Skeletal muscle satellite cell (primary cell): ENCODE measurements around the gene EIF5AL1.
"Not testable (repeated sequence)": the region's sequence is repeated elsewhere in the genome, so short reads cannot be mapped to it uniquely, and the experiment has no call there.

Experiments
- H3K27me3 ChIP-seq: 2 replicates; pipeline ENCODE4 v1.7.0; 2013; ENCODE audit warnings: low read length; ENCODE audit not compliant: control insufficient read depth, insufficient read depth
- H3K36me3 ChIP-seq: 2 replicates; pipeline ENCODE4 v1.7.0; 2013; ENCODE audit warnings: mild to moderate bottlenecking, control low read depth, low read length; ENCODE audit not compliant: insufficient read depth
- H3K4me1 ChIP-seq: 2 replicates; pipeline ENCODE4 v1.7.0; 2013; ENCODE audit warnings: low read length; ENCODE audit not compliant: control insufficient read depth, insufficient read depth
- H3K4me2 ChIP-seq: 2 replicates; pipeline ENCODE4 v1.7.0; 2013; ENCODE audit warnings: mild to moderate bottlenecking, low read length
- H3K4me3 ChIP-seq: 2 replicates; pipeline ENCODE4 v1.7.0; 2013; ENCODE audit warnings: low read length
- H3K9ac ChIP-seq: 2 replicates; pipeline ENCODE4 v1.7.0; 2013; ENCODE audit warnings: mild to moderate bottlenecking, low read depth, low read length, moderate library complexity
- H3K9me3 ChIP-seq: replicated peaks from 2 replicates; pipeline ENCODE4 v1.7.0; 2013; ENCODE audit warnings: mild to moderate bottlenecking, control low read depth, low read length

Gene EIF5AL1

DNA sequence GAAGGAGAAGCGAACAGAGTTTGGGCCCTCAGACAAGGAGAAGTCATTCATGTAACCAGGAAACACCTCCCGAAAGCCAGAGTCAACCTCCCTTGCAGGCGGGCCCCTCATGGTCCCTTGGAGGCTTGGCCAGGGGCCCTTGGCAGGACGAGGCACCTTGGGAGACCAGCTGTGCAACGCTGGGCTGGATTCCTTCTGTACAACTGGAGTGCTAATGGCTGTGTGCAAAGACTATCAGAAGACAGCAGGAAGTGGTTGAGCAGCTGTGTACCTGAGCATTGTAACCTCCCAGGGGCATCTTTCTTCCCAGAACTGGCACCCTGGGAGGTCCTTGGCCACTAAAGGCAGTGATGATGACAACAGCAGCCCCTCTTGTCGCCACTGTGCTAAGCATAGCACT lies 9.4 kb downstream of the EIF5AL1 start:
- not testable (repeated sequence) for H3K9ac ChIP-seq, H3K36me3 ChIP-seq, H3K4me3 ChIP-seq, H3K4me1 ChIP-seq, H3K9me3 ChIP-seq, H3K4me2 ChIP-seq, H3K27me3 ChIP-seq

DNA sequence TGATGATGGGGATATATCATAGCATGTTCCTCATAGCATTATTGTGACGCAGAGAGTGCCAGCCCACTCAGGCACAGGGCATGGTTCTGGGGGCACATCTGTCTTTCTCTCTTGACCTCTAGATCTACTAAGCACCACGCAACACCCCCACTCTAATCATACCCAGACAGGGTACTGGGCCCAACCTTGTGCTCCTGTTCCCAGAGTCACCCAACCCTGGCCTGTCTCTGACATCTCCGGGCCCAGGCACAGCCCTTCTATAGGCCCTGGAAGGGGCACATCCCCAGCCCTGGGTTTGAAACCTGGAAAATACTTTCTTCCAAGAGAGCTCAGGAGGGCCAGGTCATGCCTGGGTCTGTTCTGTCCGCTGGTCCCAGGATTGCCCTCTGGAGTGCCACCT lies 10.1 kb downstream of the EIF5AL1 start:
- not testable (repeated sequence) for H3K36me3 ChIP-seq, H3K4me1 ChIP-seq, H3K9me3 ChIP-seq, H3K4me3 ChIP-seq, H3K27me3 ChIP-seq, H3K4me2 ChIP-seq, H3K9ac ChIP-seq

DNA sequence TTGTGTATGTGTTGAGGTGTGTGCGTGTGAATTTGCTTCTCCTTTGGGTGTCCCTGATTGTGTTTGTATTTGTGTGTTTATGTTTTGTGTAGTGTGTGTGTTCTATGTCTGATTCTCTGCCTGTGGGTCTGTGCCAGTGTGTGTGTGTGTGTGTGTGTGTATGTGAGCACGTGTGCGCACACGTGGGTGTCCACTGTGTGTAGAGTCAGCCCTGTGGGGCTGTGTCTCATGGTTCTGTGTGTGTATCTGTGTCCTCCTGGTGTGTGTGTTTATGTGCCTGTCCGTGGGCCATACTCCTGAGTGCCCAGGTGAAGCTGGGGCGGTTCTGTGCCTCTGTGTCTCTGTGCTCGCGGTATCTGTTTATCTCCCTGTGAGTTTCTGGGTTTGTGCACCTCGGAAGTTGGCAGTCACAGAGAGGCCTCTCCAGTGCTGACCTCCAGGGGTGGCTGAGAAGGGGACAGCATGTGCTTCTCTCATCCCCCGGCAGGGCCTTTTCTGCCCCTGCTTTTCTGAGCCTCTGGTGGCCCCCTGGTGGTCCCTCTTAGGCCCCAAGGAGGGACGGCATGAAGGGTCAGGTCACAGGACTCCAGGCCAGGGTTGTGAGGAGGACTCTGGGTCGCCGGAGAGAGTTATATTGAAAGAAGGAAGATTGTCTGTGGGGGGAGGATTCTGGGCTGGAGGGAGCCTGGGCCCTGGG lies 11.0 kb downstream of the EIF5AL1 start:
- not testable (repeated sequence) for H3K4me3 ChIP-seq, H3K36me3 ChIP-seq, H3K9me3 ChIP-seq, H3K4me2 ChIP-seq, H3K4me1 ChIP-seq, H3K27me3 ChIP-seq, H3K9ac ChIP-seq

DNA sequence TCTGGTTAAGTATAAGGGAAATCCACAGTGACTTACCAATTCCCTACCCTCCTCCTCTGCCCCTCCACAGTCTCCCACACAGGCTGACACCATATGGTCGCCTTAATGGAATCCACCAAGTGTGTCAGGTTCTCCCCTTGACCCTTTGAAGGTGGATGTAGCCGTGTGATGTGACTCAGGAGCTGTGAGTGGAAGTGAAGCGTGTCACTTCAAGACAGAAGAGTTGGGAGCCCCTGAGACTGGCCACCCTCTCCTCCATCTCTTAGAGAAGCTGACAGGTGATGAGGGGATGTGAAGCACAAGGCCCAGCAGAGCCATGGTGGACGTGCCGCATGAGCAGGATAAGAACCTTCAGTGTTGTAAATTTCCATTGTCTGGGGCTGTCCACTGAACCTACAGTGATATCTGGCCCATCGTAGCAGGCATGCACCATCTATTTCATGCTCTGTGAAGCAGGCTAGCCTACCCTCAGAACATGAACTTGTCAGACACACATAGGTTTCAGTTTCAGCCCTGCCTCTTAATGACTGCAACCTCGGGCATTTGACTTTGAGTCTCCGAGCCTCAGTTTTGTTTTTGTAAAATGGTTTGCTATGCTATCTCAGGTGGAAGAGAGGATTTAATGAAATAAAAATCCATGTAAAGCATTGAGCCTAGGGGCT lies 12.8 kb downstream of the EIF5AL1 start:
- not testable (repeated sequence) for H3K4me3 ChIP-seq, H3K9ac ChIP-seq, H3K36me3 ChIP-seq, H3K4me2 ChIP-seq, H3K27me3 ChIP-seq, H3K9me3 ChIP-seq, H3K4me1 ChIP-seq

DNA sequence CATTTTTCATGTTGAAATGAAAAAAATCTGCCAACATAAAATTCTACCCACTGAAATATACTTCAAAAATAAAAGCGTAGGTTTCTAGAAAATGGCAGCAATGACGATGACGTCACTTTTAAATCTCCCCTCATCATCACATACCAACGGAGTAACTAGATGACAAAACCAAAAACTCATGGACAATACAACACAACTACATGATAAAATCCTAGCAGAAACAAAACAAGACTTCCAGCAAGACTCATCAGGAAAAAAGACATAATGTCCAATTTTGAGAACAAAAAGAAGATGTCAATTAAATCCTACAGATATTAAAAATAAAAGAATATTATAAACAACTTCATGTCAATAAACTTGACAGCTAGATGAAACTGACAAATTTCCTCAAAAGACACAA lies 15.9 kb downstream of the EIF5AL1 start:
- H3K27me3 ChIP-seq, H3K9me3 ChIP-seq, H3K4me2 ChIP-seq, H3K4me1 ChIP-seq, H3K9ac ChIP-seq, H3K36me3 ChIP-seq, H3K4me3 ChIP-seq: not testable (repeated sequence)

DNA sequence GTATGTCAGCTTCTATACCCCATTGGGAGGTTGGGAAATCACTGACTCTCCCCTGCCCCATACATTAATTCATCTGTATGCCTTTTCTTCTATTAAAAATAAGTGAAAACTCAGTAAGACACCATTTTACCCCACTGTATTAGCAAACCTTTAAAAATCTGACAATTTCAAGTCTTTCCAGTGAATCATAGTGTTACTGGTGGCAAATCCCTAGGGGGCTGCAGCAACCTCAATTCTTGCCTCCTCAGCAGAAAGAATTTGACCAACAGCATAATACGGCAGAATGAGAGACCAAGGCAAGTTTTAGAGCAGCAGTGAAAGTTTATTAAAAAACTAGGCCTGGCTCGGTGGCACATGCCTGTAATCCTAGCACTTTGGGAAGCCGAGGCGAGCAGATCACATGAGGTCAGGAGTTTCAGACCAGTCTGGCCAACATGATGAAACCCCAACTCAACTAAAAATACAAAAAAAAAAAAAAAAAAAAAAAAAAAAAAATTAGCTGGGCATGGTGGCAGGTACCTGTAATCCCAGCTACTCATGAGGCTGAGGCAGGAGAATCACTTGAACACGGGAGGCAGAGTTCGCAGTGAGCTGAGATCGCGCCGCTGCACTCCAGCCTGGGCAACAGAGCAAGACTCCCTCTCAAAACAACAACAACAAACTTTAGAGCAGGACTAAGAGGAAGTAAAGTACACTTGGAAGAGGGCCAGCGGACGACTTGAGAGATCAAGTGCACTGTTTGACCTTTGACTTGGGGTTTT lies 21.0 kb downstream of the EIF5AL1 start:
- not testable (repeated sequence) for H3K4me3 ChIP-seq, H3K4me2 ChIP-seq, H3K9me3 ChIP-seq, H3K9ac ChIP-seq, H3K36me3 ChIP-seq, H3K4me1 ChIP-seq, H3K27me3 ChIP-seq

DNA sequence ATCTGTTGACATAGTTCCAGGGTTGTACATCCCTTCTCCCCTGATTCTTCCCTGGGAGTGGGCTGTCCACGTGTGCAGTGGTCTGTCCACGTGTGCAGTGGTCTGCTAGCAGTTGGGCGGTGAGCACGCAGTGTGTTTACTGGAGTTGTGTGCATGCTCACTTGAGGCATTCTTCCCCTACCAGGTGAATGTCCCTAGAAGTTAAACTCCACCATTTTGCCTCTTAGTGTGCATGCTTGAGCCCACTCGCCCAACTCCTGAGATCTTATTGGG lies 21.5 kb downstream of the EIF5AL1 start:
- not testable (repeated sequence) for H3K9me3 ChIP-seq, H3K4me1 ChIP-seq, H3K4me2 ChIP-seq, H3K4me3 ChIP-seq, H3K27me3 ChIP-seq, H3K9ac ChIP-seq, H3K36me3 ChIP-seq

DNA sequence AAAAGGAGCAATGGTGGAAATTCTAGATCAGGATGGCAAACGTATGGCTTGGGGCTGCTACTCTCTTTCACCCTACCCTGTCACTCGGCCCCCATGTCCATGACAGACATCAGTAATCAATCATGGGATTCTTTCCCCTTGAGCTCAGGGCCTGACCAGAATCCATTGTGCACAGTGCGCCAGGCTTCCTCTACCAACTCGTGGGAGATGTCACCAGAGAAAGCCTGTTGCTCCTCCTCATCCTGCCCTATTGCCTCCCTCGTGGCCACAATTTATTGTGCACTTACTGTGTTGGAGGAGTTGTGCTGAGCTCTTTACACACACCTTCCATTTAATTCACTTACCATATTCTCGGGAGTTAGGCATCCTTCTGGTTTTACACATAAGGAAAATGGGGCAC lies 26.0 kb downstream of the EIF5AL1 start:
- not testable (repeated sequence) for H3K4me3 ChIP-seq, H3K9ac ChIP-seq, H3K9me3 ChIP-seq, H3K36me3 ChIP-seq, H3K4me1 ChIP-seq, H3K4me2 ChIP-seq
- peaks cover 15% of the 10 kb centered on the region for H3K27me3 ChIP-seq

DNA sequence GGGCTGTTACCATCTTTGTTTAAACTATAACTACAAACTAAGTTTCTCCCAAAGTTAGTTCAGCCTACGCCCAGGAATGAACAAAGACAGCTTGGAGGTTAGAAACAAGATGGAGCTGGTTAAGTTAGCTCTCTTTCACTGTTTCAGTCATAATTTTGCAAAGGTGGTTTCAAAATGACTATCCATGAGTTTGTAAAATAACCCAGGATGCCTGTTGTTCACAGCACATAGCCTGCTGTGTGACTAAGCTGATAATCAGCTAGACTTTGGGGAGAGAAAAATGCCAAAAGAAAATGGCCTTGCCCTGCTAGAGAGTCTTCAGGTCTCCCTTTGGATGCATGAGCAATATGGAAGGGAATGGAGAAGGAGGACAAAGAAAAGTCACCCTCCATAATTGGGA lies 28.6 kb downstream of the EIF5AL1 start:
- peaks cover 23% of the 10 kb centered on the region for H3K27me3 ChIP-seq
- not testable (repeated sequence) for H3K9ac ChIP-seq, H3K9me3 ChIP-seq, H3K4me2 ChIP-seq, H3K36me3 ChIP-seq, H3K4me3 ChIP-seq, H3K4me1 ChIP-seq

DNA sequence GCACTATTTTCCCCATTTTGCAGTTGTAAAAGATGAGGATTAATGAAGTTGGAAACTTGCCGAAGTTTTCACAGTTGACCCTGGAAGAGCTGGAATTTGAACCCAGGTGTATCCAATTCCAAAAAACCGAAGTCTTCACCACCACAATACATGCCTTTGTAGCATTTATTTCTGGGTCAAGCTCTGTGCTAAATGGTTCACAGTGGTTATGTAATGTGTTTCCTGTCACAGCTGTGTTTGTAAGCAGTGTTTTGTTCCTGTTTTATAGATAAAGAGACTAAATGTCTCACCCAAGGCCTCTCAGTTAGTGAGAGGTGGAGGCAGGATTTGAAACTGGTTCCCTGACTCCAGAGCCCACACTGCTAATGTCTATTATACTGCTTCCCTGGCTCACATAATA lies 30.3 kb downstream of the EIF5AL1 start:
- H3K27me3 ChIP-seq = peaks cover 26% of the 10 kb centered on the region
- H3K4me3 ChIP-seq = no peak overlapping the region
- H3K4me2 ChIP-seq = no peak overlapping the region
- H3K36me3 ChIP-seq = no peaks in the 10 kb centered on the region
- no peaks in the 10 kb centered on the region for H3K4me1 ChIP-seq
- H3K9ac ChIP-seq = no peak overlapping the region
- H3K9me3 ChIP-seq = no peaks in the 10 kb centered on the region

DNA sequence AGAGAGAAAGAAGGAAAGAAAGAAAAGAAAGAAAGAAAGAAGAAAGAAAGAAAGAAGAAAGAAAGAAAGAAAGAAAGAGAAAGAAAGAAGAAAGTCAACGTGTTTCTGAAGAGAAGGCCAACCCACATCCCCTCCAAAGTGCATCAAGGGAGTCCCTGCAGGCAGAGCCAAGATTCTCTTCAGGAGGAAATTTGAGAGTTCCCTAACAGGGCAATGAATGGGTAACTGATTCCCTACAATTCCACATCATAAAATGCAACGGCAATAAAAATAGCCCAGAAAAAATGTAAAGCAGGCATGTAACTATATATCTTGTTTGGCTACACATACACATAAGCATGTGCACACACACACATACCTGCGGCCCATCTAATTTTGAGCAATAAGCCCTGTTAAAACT lies 32.1 kb downstream of the EIF5AL1 start:
- not testable (repeated sequence) for H3K36me3 ChIP-seq, H3K9ac ChIP-seq, H3K4me1 ChIP-seq, H3K9me3 ChIP-seq, H3K4me2 ChIP-seq, H3K4me3 ChIP-seq
- H3K27me3 ChIP-seq = peaks cover 38% of the 10 kb centered on the region
